Measurements from ENCODE around the gene VASP.

Gene VASP

GRCh38 chr19:45492137-45492626, 15.1 kb upstream of the VASP start:
- no peak for DNase-seq (ENCODE audit: low read depth)
- H3K4me3 ChIP-seq (replicated peaks; ENCODE audit: low read depth, low read length): peak overlapping the region; percentile 66
- TF ChIP-seq, protein P1, sequence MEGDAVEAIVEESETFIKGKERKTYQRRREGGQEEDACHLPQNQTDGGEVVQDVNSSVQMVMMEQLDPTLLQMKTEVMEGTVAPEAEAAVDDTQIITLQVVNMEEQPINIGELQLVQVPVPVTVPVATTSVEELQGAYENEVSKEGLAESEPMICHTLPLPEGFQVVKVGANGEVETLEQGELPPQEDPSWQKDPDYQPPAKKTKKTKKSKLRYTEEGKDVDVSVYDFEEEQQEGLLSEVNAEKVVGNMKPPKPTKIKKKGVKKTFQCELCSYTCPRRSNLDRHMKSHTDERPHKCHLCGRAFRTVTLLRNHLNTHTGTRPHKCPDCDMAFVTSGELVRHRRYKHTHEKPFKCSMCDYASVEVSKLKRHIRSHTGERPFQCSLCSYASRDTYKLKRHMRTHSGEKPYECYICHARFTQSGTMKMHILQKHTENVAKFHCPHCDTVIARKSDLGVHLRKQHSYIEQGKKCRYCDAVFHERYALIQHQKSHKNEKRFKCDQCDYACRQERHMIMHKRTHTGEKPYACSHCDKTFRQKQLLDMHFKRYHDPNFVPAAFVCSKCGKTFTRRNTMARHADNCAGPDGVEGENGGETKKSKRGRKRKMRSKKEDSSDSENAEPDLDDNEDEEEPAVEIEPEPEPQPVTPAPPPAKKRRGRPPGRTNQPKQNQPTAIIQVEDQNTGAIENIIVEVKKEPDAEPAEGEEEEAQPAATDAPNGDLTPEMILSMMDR (IDR thresholded peaks at IDR 0.05; ENCODE audit: low read length, missing control alignments): no peak

DNA sequence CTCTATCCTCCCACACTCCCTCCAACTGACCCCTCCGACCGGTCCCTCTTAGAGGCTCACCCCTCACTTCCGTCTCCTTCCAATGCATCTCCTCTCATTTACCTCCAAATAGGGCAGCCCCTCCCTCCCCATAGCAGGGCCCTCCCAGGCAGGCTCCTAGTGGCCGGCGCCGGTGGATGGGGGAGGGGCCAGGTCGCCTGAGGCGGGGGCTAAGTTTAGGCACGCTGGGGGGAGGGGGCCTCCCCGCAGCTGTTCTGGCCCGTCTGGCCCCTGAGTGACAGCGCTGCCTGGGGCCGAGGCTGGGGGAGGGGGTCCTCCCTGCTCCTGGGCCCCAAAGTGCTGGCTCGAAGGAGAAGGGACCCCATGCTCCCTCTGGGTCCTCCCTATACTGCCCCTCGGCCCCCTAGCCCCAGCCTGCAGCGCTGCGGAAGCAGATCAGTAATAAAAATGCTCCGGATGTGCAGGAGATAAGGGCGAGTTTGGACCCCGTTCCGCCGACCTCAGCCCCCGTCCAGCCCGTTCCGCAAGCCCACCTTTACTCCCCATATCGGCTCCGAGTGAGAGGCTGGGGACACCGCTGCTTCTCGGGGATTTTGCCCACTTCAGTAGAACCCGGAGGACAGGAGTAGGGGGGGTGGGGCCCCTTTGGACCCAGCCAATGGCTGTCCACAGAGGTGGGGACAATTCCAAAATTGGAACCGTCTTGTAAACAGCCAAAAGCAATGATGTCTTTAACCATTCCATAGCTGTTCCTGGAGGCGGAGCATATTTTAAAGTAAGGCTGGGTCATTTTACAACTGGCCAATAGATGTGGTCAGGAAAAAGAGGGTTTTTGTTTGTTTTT, 14.4 kb upstream of the VASP start:
- DNase-seq (ENCODE audit: low read depth): peak; percentile 88
- TF ChIP-seq, protein P1 (IDR thresholded peaks at IDR 0.05; ENCODE audit: low read length, missing control alignments): no peak
- peak overlapping the region; percentile 66 for H3K4me3 ChIP-seq (replicated peaks; ENCODE audit: low read depth, low read length)

DNA sequence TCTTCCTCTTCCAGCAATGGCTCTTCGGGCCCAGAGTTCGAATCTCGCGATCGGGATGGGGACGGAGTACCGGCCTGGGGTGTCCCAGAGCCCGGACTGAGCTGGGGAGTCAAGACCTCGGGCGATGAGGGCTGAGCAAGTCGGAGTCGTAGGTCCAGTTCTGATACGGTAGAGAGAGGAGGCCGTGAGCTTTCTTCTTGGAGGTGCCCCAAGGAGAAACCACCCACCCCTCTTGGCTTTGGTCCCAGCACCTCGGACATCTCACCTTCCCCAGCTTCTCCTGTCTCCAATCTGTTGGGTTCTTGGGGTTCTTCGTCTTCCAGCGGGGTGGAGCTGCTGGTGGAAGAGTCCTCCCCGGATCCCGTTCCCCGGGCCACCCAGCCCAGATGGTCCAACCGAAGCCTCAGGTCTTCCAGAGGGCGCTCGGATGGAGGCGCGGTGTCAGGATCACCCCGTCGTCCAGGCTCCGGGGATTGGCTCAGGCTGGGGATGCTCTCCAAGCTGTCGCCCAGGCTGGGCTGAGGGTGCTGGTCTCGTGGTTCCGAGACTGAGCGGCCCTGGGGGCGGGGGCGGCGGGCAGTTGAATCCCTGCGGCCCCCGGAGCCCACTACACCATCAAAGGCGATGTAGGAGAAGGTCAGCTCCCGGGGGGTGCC, 12.9 kb upstream of the VASP start:
- TF ChIP-seq, protein P1 (IDR thresholded peaks at IDR 0.05; ENCODE audit: low read length, missing control alignments): no peak
- H3K4me3 ChIP-seq (replicated peaks; ENCODE audit: low read depth, low read length): no peak overlapping the region
- no peak for DNase-seq (ENCODE audit: low read depth)

DNA sequence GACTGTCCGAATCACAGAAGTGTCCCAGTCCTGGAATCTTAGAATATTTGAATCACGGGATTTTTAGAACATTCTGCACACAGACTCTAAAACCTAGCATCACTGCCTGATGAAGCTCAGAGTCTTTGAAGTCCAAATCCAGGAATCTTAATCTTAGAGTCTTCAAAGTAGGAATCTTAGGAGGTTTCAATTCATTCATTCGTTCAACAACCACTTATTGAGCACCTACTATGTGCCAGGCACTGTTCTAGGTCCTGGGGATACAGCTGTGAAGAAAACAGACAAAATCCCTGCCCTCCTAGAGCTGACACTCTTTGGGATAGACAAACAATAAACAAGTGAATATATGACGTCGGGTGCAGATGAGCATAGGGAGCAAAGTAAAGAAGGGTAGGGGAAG, 12.1 kb upstream of the VASP start:
- TF ChIP-seq, protein P1 (IDR thresholded peaks at IDR 0.05; ENCODE audit: low read length, missing control alignments): no peak
- no peak for DNase-seq (ENCODE audit: low read depth)
- no peak overlapping the region for H3K4me3 ChIP-seq (replicated peaks; ENCODE audit: low read depth, low read length)

- H3K4me3 ChIP-seq (replicated peaks; ENCODE audit: low read depth, low read length): peak overlapping the region; percentile 75
- TF ChIP-seq, protein P1 (IDR thresholded peaks at IDR 0.05; ENCODE audit: low read length, missing control alignments): no peak
- DNase-seq (ENCODE audit: low read depth): no peak
Observed at GRCh38 chr19:45496349-45496953, 10.8 kb upstream of the VASP start.

DNA sequence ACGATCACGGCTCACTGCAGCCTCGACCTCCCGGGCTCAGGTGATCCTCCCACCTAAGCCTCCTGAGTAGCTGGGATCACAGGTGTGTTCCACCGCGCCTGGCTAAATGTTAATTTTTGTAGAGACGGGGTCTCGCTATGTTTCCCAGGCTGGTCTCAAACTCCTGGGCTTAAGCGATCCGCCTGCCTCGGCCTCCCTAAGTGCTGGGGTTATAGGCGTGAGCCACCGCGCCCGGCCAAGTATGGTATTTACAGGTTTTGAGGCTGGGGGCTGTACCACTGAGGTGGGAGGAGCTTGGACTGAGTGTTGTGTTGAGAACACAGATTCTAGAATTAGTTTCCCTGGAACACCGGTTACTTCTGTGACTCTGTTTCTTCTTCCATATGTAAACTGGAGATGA, 9.5 kb upstream of the VASP start:
- no peak overlapping the region for H3K4me3 ChIP-seq (replicated peaks; ENCODE audit: low read depth, low read length)
- no peak for DNase-seq (ENCODE audit: low read depth)
- TF ChIP-seq, protein P1 (IDR thresholded peaks at IDR 0.05; ENCODE audit: low read length, missing control alignments): no peak
